NCI-H526 treated with DMSO at 0.1 percent for 48 hours (cell line): ENCODE data around the gene BPGM.

Experiments used
- DNase-seq: peaks from one replicate; lab custom pipeline; 2025; lab: John Stamatoyannopoulos, UW

BPGM gene

DNA sequence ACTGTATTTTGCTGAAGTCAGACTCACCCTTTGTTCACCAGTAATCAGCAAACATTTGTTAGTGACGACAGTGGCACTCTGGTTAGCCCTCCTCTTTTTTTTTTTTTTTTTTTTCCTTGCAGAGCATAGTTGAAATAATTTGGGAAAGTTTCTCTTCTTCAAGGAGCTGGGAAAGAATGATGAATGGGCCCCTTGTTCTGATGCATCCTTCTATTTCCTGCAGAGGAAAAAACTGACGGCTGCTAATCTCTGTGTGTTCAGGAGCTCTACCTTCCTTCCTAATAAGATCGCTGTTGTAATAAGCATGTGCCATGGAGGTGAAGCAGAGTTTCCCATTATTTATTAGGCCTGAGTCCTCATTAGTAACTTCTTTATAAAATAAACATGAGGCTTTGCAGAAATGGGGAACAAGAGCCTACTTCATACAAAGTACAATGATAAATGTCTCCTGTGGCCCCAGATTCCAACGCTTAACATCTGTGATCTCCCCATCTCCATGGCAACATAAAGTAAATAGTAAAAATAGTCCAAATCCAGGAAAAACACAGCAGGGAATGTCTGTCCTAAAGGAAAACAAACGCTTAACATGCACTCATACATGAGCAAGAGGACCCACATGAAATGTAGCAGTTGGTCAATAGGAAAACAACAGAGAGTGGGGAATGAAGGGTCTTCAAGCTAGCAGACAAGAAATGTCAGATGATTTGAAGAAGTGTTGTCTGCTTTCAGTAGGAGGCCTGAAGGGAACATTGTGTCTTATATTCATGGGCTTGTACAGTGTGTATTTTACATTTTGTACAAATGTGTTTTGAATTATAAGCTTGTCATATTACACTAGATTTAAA is 73.7 kb downstream of the BPGM start:
- DNase-seq = no peak

GRCh38 chr7:134721171-134721570 is 74.5 kb downstream of the BPGM start:
- no peak for DNase-seq

DNA sequence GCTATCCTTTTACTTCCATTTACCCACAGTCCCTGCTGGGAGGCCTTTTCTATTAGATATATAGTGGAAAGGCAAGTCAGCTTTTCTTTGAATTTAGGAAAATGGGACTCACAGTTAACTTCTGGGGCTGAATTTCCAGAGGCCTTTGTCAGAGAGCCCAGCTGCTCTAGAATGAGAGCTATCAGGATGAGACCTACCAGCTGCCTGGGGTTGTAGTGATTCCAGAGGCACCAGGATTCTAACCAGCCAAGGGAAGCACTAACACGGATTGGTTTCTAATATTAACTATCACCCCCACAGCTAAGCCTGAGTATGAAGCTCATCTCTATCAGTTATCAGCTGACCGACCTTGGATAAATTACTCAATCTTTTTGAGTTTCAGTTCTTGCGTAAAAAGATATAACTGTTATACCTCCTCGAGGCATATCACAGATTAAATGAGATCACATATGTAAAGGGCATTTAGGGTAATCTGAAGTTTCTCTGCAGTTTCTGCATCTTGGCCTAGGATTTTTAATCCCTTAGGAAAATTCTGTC is 76.2 kb downstream of the BPGM start:
- DNase-seq = no peak

GRCh38 chr7:134723892-134724291 is 77.2 kb downstream of the BPGM start:
- no peak for DNase-seq

DNA sequence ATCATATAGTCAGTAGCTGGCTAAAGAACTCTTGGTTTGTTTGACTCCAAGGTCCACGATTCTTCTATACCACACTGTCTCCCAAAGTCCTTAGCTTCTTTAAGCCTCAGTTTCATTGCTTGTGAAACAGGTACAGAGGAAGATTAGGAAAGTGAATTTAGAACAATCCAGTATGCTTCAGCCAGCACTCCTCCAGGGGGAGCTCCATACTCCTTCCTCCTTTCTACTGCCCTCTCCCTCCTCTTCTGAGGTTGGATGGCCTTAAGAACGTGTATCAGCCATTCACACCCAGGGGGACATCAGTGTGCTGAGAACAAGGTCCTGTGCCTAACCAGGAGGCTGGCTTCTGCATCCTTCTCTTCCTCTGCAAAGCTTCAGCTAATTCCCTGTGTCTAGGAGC is 78.0 kb downstream of the BPGM start:
- DNase-seq = no peak

DNA sequence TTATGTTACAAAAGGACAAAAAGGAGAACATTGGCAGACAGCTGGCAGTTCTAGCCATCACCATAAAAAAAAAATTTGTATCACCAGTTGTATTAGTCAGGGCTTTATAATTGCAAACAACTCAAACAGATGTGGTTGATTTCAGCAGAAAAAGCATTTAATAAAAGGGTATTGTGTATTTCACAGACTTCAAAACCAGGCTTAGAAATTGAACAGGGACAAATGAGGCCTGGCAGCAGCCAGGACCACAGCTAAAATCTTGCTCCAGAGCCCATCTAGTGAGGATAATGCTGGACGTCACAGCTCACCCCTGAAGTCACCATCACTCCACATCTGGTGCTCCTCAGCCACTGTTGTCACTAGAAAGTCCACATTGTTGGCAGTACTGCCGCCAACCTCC is 79.9 kb downstream of the BPGM start:
- DNase-seq = no peak

DNA sequence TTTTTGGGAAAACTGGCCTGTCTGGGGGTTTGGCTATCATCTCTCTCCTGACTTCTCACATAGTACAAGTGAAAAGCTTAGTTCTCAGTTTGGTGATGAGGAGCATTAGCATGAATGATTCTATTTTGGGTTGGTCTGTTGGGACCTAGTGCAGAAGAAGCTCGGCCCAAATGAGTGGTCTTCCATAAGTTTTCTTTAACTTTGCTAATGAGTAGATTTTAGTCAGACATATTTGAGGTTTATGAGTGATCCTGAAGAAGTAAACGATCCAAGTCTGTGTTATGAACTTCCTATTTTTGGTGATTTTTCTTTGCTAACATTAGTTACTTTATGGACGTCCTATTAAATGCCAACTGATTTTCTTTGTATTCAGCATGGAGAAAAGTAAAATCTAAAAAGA is 81.1 kb downstream of the BPGM start:
- DNase-seq = no peak
